ENCODE results near the gene BMPR1A.
A peak's percentile ranks its signal among the peaks of the same experiment; 100 is the strongest.
"Not testable (repeated sequence)": the region's sequence is repeated elsewhere in the genome, so short reads cannot be mapped to it uniquely, and the experiment has no call there.

The BMPR1A gene

DNA sequence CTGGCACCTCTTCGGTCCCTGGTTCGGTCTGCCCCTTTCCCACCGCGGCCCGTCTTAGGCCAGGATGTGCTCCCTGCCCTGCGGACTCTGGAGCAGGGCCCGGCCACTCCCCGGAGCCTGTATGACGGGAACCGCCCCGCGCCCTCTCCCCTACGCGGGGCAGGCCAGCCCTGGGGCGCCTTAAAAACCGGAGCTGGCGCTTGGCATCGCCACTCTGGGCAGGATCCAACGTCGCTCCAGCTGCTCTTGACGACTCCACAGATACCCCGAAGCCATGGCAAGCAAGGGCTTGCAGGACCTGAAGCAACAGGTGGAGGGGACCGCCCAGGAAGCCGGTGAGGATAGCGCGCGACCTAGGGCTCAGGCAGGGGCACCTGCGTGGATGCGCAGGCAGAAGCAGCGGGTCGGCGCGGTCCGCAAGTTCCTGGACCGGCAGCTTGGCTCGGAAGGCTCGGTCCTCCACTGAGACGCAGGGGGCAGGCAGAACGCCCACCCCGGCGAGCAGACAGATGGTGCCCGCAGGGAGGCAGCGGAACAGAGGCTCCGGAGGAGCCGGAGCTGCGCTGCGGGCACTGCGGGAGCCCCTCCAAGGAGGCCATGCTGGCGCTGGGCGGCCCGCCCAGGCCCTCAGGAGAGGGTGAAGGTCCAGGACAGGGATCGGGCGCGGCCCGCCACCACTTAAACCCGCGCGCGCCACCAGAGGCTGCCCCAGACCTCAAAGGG is 212.0 kb downstream of the BMPR1A start, which contains the start of gene ADIRF:
TSS of gene ADIRF (plus strand) at position 212 of the 723 bp plus-strand sequence. CDS start at position 275, 63 bp downstream.
- no peak for DNase-seq
- TF ChIP-seq GATA1 (IDR thresholded peaks at IDR 0.05; ENCODE audit: low read depth, low read length): no peak
- no peak for TF ChIP-seq POLR2A (IDR thresholded peaks at IDR 0.05; ENCODE audit: low read length)

DNA sequence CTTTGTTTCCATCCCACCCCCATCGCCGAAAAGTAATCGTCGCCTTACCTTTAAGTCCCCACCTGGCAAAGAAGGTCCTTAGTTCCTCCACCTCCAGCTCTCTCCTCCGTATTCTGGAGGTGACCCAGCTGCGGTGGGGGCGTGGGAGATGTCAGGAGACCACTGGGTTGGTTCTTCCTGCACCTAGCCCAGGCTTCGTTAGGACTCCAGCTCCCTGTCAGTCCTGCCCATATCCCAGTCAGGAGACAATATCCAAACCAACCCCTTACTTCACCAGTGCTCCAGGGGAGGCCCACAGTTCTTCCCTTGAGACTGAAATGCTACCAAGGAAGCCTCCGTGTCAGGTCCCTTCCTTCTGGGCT is 212.6 kb downstream of the BMPR1A start:
- no peak for DNase-seq
- TF ChIP-seq POLR2A (IDR thresholded peaks at IDR 0.05; ENCODE audit: low read length) (no peak), GATA1 (IDR thresholded peaks at IDR 0.05; ENCODE audit: low read depth, low read length) (no peak)

DNA sequence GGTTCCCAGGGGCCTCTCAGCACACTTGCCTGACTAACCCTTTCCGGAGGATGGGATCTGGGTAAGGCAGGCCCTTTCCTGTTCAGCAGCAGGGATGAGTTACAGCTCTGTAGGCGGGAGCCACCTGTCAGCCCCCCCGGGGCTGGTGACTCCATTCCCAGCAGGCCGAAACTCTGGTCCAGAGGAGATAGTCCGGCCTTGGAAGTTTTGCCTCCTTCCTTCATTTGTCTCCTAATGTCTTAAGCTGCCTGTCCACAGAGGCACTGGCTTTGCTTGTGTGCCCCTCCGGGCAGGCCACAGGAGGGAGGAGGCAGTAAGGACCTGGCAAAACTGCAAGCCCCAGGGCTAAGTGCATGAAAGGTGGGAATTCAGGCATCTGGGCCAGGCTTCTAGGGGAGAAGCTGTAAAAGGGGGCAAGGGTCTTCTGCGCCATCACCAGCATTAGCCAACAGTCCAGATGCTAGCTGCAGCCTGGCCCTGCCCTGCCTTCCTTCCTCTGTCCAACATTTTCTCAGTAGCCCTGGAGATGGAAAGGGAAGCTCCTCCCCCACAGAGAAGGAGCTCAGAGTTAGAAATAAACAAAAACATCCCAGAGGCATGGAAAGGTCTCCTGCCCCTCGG is 213.1 kb downstream of the BMPR1A start:
- TF ChIP-seq POLR2A (IDR thresholded peaks at IDR 0.05; ENCODE audit: low read length) (no peak), GATA1 (IDR thresholded peaks at IDR 0.05; ENCODE audit: low read depth, low read length) (no peak)
- DNase-seq: no peak

- TF ChIP-seq GATA1 (IDR thresholded peaks at IDR 0.05; ENCODE audit: low read depth, low read length) (no peak), POLR2A (IDR thresholded peaks at IDR 0.05; ENCODE audit: low read length) (no peak)
- DNase-seq: no peak
Measured at GRCh38 chr10:86970162-86970981, 214.0 kb downstream of the BMPR1A start.

GRCh38 chr10:86970982-86971231 is 214.5 kb downstream of the BMPR1A start:
- TF ChIP-seq GATA1 (IDR thresholded peaks at IDR 0.05; ENCODE audit: low read depth, low read length): no peak
- TF ChIP-seq POLR2A (IDR thresholded peaks at IDR 0.05; ENCODE audit: low read length): no peak
- DNase-seq: no peak

- no peak for TF ChIP-seq GATA1 (IDR thresholded peaks at IDR 0.05; ENCODE audit: low read depth, low read length)
- no peak for TF ChIP-seq POLR2A (IDR thresholded peaks at IDR 0.05; ENCODE audit: low read length)
- peak; percentile 69 to 78 for DNase-seq
Measured at GRCh38 chr10:86971232-86971991, 215.0 kb downstream of the BMPR1A start.

- no peak for DNase-seq
- TF ChIP-seq POLR2A (IDR thresholded peaks at IDR 0.05; ENCODE audit: low read length): no peak
- TF ChIP-seq GATA1 (IDR thresholded peaks at IDR 0.05; ENCODE audit: low read depth, low read length): no peak
Measured at GRCh38 chr10:86972613-86973380, 216.4 kb downstream of the BMPR1A start.

GRCh38 chr10:86974484-86974883 is 218.1 kb downstream of the BMPR1A start:
- TF ChIP-seq GATA1 (IDR thresholded peaks at IDR 0.05; ENCODE audit: low read depth, low read length) (no peak), POLR2A (IDR thresholded peaks at IDR 0.05; ENCODE audit: low read length) (no peak)
- DNase-seq: no peak

GRCh38 chr10:86976362-86977056 is 220.1 kb downstream of the BMPR1A start:
- no peak for DNase-seq
- no peak for TF ChIP-seq GATA1 (IDR thresholded peaks at IDR 0.05; ENCODE audit: low read depth, low read length)
- no peak for TF ChIP-seq POLR2A (IDR thresholded peaks at IDR 0.05; ENCODE audit: low read length)

DNA sequence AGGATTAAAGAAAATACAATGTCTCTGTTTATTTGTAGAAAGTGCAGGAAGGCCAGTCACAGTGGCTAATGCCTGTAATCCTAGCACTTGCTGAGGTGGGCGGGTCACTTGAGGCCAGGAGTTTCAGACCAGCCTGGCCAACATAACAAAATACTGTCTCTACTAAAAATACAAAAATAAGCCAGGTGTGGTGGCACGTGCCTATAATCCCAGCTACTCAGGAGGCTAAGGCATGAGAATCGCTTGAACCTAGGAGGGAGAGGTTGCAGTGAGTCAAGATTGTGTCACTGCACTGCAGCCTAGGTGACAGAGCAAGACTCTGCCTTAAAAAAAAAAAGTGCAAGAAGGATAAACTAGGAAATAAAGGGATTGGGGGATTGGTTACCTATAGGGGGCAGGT is 222.0 kb downstream of the BMPR1A start:
- not testable (repeated sequence) for DNase-seq

DNA sequence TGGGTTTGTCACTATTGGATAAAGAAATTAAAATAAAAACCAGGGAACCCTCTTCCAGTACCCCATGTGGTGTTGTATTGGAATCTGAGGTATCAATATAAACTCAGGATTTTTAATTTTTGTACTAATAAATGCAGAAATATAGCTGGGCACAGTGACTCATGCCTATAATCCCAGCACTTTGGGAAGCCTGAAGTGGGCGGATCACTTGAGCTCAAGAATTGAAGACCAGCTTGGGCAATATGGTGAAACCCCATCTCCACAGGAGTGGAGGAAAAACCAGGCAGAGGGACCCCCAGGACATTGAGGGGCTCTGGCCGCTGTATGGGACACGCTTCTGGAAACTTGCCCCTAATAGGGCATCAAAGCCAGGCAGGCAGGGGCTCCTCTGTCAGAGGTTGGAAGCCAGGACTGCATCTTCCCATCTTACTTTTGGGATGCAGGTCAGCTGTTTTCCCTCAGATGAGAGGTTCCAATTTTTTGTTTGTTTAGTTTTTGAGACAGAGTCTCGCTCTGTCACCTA is 222.9 kb downstream of the BMPR1A start:
- no peak for DNase-seq
- no peak for TF ChIP-seq GATA1 (IDR thresholded peaks at IDR 0.05; ENCODE audit: low read depth, low read length)
- TF ChIP-seq POLR2A (IDR thresholded peaks at IDR 0.05; ENCODE audit: low read length): no peak

GRCh38 chr10:86979977-86980448 is 223.6 kb downstream of the BMPR1A start:
- TF ChIP-seq GATA1 (IDR thresholded peaks at IDR 0.05; ENCODE audit: low read depth, low read length): no peak
- TF ChIP-seq POLR2A (IDR thresholded peaks at IDR 0.05; ENCODE audit: low read length): no peak

DNA sequence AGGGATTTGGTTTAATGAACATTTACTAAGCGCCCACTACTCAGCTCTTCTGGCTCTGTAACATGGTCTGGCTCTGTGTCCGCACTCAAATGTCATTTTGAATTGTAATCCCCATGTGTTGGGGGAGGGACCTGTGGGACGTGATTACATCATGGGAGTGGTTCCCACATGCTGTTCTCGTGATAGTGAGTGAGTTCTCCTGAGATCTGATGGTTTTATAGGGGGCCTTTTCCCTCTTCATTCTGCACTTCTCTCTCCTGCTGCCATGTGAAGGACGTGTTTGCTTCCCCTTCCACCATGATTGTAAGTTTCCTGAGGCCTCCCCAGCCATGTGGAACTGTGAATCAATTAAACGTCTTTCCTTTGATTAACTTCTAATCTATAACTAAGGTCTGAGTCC is 224.6 kb downstream of the BMPR1A start:
- DNase-seq: peak; percentile 10 to 51

More at GRCh38 chr10:86979977-86980448, 223.6 kb downstream of the BMPR1A start:
- no peak for DNase-seq
